Stimulated activated naive CD8-positive, alpha-beta T cell treated with anti-CD3 and anti-CD28 coated beads, Interleukin-15, amount 100 ng/mL, for 72 hours (primary cell): ENCODE results near the gene DDN.
A peak's percentile ranks its signal among the peaks of the same experiment; 100 is the strongest.

ENCODE experiments used
- ATAC-seq: fragments of 150-1000 bp; cut with Tn5 transposase; 2 replicates; pipeline ENCODE4 v1.10.0; 2021; ENCODE audit warnings: mild to moderate bottlenecking, moderate library complexity
- DNase-seq, 2 donors: peaks; one replicate each; pipeline ENCODE4 v3.0.0; 2021 to 2022
- H3K27ac Mint-ChIP-seq, 2 donors: one replicate each; pipeline ENCODE4 v1.8.0; 2022; ENCODE audit warnings: mild to moderate bottlenecking in 2 of 2, mixed read lengths in 2 of 2, moderate library complexity in 2 of 2
- H3K27me3 Mint-ChIP-seq: one replicate; pipeline ENCODE4 v1.8.0; 2022; ENCODE audit warnings: mixed read lengths
- H3K4me1 Mint-ChIP-seq: one replicate; pipeline ENCODE4 v1.8.0; 2022; ENCODE audit warnings: mild to moderate bottlenecking, mixed read lengths
- H3K4me3 Mint-ChIP-seq, 2 donors: one replicate each; pipeline ENCODE4 v1.8.0; 2022; ENCODE audit warnings: mild to moderate bottlenecking in 2 of 2, mixed read lengths in 2 of 2, moderate library complexity in 1 of 2
- H3K9me3 Mint-ChIP-seq, 2 donors: one replicate each; pipeline ENCODE4 v1.8.0; 2022; ENCODE audit warnings: mixed read lengths in 2 of 2

Gene DDN

GRCh38 chr12:48982397-48983080 lies 16.6 kb downstream of the DDN start:
- ATAC-seq, result no peak
- no peak for DNase-seq
- Mint-ChIP-seq H3K4me1 (peaks cover 44% of the 10 kb centered on the region), H3K4me3 (no peak overlapping the region), H3K27ac (peak overlapping the region in 1 of 2 donors; percentile 14), H3K9me3 (no peaks in the 10 kb centered on the region), H3K27me3 (peaks cover 85% of the 10 kb centered on the region)

GRCh38 chr12:48981757-48982157 lies 17.4 kb downstream of the DDN start:
- Mint-ChIP-seq H3K9me3 (no peaks in the 10 kb centered on the region), H3K27ac (peak overlapping the region in 1 of 2 donors; percentile 65), H3K4me1 (peaks cover 52% of the 10 kb centered on the region), H3K27me3 (peaks cover 80% of the 10 kb centered on the region), H3K4me3 (peak overlapping the region; percentile 78 to 84)
- DNase-seq, result no peak
- ATAC-seq, result no peak

DNA sequence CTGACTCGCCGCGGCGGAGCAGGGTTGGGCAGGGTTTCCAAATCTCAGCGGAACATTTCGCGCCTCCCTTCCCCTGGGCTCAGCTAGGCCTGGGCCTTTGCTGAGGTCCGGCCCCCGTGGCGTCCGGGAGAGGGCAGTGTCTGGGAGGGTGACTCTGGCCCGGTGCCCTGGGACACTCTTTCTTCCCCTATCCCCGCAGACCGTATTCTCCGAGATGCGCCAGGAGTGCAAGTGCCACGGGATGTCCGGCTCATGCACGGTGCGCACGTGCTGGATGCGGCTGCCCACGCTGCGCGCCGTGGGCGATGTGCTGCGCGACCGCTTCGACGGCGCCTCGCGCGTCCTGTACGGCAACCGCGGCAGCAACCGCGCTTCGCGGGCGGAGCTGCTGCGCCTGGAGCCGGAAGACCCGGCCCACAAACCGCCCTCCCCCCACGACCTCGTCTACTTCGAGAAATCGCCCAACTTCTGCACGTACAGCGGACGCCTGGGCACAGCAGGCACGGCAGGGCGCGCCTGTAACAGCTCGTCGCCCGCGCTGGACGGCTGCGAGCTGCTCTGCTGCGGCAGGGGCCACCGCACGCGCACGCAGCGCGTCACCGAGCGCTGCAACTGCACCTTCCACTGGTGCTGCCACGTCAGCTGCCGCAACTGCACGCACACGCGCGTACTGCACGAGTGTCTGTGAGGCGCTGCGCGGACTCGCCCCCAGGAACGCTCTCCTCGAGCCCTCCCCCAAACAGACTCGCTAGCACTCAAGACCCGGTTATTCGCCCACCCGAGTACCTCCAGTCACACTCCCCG lies 18.0 kb downstream of the DDN start:
- H3K9me3 Mint-ChIP-seq, result no peaks in the 10 kb centered on the region
- H3K27me3 Mint-ChIP-seq, result peaks cover 82% of the 10 kb centered on the region
- ATAC-seq, result no peak
- peaks cover 54% of the 10 kb centered on the region for H3K4me1 Mint-ChIP-seq
- peak overlapping the region; percentile 78 to 84 for H3K4me3 Mint-ChIP-seq
- peak overlapping the region in 1 of 2 donors; percentile 65 for H3K27ac Mint-ChIP-seq
- no peak for DNase-seq

DNA sequence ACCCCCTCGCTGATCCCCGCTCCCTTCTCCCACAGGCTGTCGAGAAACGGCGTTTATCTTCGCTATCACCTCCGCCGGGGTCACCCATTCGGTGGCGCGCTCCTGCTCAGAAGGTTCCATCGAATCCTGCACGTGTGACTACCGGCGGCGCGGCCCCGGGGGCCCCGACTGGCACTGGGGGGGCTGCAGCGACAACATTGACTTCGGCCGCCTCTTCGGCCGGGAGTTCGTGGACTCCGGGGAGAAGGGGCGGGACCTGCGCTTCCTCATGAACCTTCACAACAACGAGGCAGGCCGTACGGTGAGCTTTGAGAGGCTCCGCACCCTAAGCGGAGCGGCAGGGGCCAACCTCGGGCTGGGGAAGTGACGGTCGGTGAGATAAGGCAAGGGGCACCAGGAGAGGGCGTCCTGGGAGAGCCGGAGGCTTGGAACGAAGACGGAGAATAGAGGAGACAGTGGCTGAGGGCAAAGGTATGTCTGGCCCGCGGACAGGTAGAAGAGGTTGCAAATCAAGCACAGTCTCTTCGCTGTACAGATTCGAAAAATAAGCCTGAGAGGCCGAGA lies 18.7 kb downstream of the DDN start:
- peaks cover 82% of the 10 kb centered on the region for H3K27me3 Mint-ChIP-seq
- H3K9me3 Mint-ChIP-seq, result no peaks in the 10 kb centered on the region
- no peak overlapping the region for H3K27ac Mint-ChIP-seq
- ATAC-seq, result no peak
- H3K4me3 Mint-ChIP-seq, result peak overlapping the region; percentile 78 to 84
- H3K4me1 Mint-ChIP-seq, result peaks cover 54% of the 10 kb centered on the region
- DNase-seq, result no peak

DNA sequence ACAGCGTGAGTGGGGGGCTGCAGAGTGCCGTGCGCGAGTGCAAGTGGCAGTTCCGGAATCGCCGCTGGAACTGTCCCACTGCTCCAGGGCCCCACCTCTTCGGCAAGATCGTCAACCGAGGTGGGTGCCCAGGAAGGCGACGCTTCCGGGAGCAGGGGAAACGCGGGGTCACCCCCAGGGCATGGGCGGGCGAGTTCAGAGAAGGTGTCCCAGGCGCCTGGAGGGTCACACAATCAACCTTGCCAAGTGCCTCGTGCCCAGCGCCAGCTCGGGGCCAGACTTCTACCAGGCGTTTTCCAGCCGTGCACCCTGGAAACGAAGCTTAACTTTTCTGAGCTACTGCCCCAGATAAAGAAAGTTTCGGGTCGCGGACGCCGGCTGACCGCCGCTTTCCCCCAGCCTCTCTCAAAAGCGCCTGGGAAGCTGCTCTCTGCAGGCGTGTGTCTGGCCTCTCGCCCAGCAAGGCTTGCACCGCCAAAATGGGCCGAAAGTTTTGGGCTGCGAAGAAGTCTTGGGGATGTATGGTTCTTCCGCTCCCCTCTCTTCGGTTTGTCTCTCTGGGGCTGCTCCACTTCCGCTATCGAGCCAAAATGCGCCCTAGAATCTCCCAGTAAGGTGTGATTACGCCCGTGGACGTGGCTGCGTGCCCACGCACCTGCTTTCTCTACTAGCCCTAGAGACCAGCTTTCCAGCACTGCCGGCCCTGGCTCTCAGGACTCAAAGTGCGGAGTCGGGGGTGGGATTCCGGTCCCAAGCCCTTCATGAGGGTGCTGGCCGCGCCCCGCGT lies 19.4 kb downstream of the DDN start:
- ATAC-seq (no peak), DNase-seq (no peak)
- Mint-ChIP-seq H3K4me3 (peak overlapping the region; percentile 78 to 84), H3K4me1 (peaks cover 54% of the 10 kb centered on the region), H3K27ac (peak overlapping the region in 1 of 2 donors; percentile 64), H3K9me3 (no peaks in the 10 kb centered on the region), H3K27me3 (peaks cover 80% of the 10 kb centered on the region)

DNA sequence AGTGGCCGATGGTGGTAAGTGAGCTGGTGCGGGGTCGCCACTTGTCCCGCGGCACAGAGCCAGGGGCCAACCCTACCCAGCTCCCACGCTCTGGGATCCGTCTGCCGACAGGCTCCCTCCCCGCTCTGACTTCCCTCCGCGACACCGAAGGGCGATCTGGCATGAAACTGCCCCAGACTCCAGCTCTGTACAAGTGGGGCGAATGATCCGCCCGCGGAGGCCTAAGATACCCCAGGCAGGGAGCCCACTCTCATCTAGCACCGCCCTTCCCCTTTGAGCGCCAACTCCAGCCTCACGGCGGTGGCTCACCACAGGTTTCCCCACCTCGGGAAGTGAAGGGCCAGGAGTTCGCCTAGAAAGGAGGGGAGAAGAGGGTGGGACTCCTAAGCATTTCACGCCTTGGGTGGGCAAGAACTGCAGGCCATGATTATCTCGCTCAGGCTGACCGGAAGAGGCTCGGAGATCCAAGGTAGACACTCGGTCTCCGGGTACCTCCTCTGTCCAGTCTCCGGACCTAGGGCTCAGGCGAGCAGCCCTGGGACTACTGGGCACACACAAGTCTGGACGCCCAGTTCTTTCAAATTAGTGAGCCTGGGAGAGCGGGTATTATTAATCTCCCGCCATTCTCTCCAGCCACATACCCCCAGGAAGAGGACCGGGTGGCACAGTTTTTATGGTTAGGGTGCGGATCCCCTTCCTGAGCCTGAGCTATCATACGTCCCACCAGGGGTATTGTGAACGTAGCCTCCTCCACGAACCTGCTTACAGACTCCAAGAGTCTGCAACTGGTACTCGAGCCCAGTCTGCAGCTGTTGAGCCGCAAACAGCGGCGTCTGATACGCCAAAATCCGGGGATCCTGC lies 20.2 kb downstream of the DDN start:
- ATAC-seq (no peak), DNase-seq (no peak)
- no peak overlapping the region for H3K27ac Mint-ChIP-seq
- no peaks in the 10 kb centered on the region for H3K9me3 Mint-ChIP-seq
- H3K4me1 Mint-ChIP-seq, result peaks cover 54% of the 10 kb centered on the region
- peaks cover 81% of the 10 kb centered on the region for H3K27me3 Mint-ChIP-seq
- peak overlapping the region; percentile 78 to 84 for H3K4me3 Mint-ChIP-seq

GRCh38 chr12:48978291-48978740 lies 20.9 kb downstream of the DDN start, which contains the start of gene WNT1:
Gene WNT1, plus strand, starts transcription at chr12:48978322. Its CDS starts 329 bp downstream, at chr12:48978651.
- Mint-ChIP-seq H3K27ac (peak within 1 kb of the TSS; percentile 7 to 50), H3K4me1 (peaks cover 60% of the 10 kb centered on the region), H3K27me3 (peaks cover 81% of the 10 kb centered on the region), H3K4me3 (peak within 1 kb of the TSS; percentile 78 to 84), H3K9me3 (no peaks in the 10 kb centered on the region)
- DNase-seq (no peak), ATAC-seq (peak; percentile 3)

- Mint-ChIP-seq H3K27me3 (peaks cover 83% of the 10 kb centered on the region), H3K4me3 (peak overlapping the region; percentile 33 to 72), H3K4me1 (peaks cover 67% of the 10 kb centered on the region), H3K9me3 (no peaks in the 10 kb centered on the region), H3K27ac (peak overlapping the region; percentile 7 to 50)
- peak; percentile 93 to 95 for DNase-seq
- ATAC-seq, result peak; percentile 85
Observed at GRCh38 chr12:48977290-48978281, 21.6 kb downstream of the DDN start.

GRCh38 chr12:48973941-48974673 lies 25.1 kb downstream of the DDN start:
- ATAC-seq (no peak), DNase-seq (peak in 1 of 2 donors; percentile 49)
- Mint-ChIP-seq H3K27ac (no peak overlapping the region), H3K27me3 (peaks cover 82% of the 10 kb centered on the region), H3K9me3 (no peaks in the 10 kb centered on the region), H3K4me3 (no peak overlapping the region), H3K4me1 (peaks cover 71% of the 10 kb centered on the region)

- DNase-seq (no peak), ATAC-seq (no peak)
- no peaks in the 10 kb centered on the region for H3K9me3 Mint-ChIP-seq
- H3K27me3 Mint-ChIP-seq, result peaks cover 82% of the 10 kb centered on the region
- peaks cover 71% of the 10 kb centered on the region for H3K4me1 Mint-ChIP-seq
- no peak overlapping the region for H3K4me3 Mint-ChIP-seq
- H3K27ac Mint-ChIP-seq, result no peak overlapping the region
Observed at GRCh38 chr12:48973531-48973930, 25.6 kb downstream of the DDN start.

GRCh38 chr12:48972952-48973483 lies 26.2 kb downstream of the DDN start:
- Mint-ChIP-seq H3K27ac (no peak overlapping the region), H3K4me1 (peaks cover 74% of the 10 kb centered on the region), H3K9me3 (no peaks in the 10 kb centered on the region), H3K4me3 (no peak overlapping the region), H3K27me3 (peaks cover 83% of the 10 kb centered on the region)
- DNase-seq (no peak), ATAC-seq (no peak)

DNA sequence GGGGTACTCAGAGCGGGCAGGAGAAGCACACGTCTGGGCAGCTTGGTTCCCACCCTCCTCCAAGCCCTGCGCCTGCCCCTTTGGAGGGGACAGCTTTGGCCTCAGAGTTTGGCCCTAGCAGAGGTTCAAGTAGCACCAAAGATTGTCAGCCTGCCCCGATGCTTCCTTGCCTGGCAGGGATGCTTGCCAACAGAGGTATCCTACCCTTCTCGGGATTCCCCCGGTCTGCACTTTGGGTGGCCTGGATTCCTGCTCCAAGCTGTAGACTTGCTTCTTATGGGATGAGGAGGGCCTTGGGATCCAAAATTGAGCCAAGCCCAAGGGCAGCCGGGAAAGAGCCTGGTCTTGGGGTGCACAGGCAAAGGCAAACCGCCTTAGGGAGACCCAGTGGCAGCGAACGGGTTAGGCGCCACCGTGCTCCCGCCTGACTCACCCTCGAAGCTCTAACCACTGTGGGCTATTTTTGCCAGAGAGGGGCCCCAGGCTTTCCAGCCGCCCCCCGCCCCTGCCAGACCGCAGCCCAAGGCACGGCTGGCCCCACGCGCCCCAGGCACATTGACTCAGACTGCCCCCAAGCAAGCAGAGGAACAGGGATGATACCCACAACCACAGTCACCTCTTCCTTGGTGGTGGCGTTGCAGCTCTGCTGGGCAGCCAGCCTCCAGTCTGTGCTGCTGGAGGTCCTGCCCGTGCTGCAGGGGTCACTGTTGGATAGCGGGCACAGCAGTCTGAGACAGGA lies 26.8 kb downstream of the DDN start:
- peaks cover 68% of the 10 kb centered on the region for H3K4me1 Mint-ChIP-seq
- DNase-seq (peak in 1 of 2 donors; percentile 77), ATAC-seq (peak; percentile 66)
- H3K27ac Mint-ChIP-seq, result no peak overlapping the region
- H3K9me3 Mint-ChIP-seq, result no peaks in the 10 kb centered on the region
- peak overlapping the region; percentile 67 to 92 for H3K4me3 Mint-ChIP-seq
- peaks cover 83% of the 10 kb centered on the region for H3K27me3 Mint-ChIP-seq
